HG02588 (cell line): ENCODE results near the gene BTNL2.
A peak's percentile ranks its signal among the peaks of the same experiment; 100 is the strongest.
"Not testable (repeated sequence)": the region's sequence is repeated elsewhere in the genome, so short reads cannot be mapped to it uniquely, and the experiment has no call there.

Experiments
- ATAC-seq: cut with Tn5 transposase; IDR thresholded peaks from one replicate; pipeline ENCODE4 v1.9.1; 2021; ENCODE audit warnings: mild to moderate bottlenecking, moderate library complexity; ENCODE audit not compliant: unreplicated experiment

BTNL2 gene, protein sequence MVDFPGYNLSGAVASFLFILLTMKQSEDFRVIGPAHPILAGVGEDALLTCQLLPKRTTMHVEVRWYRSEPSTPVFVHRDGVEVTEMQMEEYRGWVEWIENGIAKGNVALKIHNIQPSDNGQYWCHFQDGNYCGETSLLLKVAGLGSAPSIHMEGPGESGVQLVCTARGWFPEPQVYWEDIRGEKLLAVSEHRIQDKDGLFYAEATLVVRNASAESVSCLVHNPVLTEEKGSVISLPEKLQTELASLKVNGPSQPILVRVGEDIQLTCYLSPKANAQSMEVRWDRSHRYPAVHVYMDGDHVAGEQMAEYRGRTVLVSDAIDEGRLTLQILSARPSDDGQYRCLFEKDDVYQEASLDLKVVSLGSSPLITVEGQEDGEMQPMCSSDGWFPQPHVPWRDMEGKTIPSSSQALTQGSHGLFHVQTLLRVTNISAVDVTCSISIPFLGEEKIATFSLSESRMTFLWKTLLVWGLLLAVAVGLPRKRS

DNA sequence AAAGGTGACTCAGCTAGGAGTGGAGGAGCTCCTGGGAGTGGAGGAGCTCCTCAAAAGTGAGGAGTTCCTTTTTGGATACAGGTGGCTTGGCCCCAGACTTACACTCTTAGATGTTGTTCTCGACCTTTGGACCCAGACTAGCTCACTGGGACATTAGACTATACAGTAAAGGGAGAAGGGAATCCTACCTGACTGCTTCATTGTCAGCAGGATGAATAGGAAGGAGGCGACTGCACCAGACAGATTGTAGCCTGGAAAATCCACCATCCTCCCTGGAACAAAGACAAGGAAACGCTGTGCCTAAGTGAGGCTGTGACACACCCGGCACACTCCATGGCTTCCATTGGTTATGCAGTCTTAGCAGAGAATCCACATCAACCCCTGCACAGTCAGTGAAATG lies at the start of gene BTNL2:
Gene BTNL2 (minus strand): TSS at position 325 of the 400 bp plus-strand sequence. CDS start 58 bp downstream, at position 267.
- no peak for ATAC-seq

DNA sequence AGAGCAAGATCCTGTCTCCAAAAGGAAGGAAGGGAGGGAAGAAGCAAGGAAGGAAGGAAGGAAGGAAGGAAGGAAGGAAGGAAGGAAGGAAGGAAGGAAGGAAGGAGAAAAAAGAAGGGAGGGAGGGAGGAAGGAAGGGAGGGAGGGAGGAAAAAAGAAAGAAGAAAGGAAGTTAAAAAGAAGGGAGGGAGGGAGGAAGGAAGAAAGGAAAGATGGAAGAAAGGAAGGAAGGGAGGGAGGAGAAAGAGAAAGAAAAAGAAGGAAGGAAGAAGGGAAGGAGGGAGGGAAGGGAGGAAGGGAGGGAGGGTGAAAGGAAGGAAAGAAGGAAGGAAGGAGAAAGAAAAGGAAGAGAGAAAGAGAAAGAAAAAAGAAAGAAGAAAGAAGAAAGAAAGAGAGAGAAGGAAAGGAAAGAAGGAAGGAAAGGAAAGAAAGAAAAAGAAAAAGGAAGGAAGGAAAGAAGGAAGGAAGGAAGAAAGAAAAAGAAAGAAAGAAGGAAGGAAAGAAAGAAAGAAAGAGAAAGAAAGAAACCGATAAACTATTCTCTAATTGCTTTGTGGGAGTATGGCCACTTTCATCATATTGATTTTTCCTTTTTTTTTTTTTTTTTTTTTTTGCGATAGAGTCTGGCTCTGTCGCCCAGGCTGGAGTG lies 42.2 kb upstream of the BTNL2 start:
- ATAC-seq = no peak

DNA sequence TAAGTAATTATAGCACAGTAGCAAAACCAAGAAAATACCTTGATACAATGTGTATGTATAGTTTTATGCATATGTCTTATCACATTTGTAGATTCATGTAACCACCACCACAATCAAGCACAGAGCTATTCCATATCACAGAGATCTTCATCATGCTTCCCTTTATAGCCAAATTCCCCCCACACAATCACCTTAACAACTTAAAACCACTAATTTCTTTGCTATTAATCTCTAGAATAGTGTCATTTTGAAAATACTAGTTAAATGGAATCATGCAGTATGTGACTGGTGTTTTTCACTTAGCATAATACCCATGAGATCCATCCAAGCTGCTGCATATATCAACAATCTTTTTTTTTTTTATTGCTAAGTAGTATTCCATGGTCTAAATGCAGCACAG lies 41.0 kb upstream of the BTNL2 start:
- ATAC-seq = no peak

DNA sequence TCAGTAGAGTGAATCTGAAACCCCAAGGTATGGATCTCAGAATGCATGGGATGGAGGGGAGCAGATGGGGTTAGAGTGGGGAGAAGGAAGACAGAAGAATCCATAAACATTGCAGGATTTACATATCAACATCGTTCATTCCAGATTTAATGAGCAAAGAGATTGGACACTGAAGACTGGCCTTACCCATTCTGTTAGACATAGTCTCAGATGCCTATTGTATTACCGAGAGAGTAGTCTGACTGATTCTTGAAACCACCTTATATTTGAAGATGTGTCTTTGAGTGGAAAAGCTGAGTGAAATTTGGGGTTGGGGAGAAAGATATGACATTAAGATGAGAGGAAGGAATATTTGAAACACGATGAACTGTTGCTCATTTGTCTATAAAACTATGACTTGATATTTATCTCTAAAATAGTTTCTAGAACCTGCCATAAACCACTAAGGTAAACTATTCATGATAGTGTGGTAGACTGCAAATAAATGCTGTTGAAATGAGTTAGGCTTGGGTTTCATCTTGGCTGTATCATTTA lies 38.4 kb upstream of the BTNL2 start:
- no peak for ATAC-seq

DNA sequence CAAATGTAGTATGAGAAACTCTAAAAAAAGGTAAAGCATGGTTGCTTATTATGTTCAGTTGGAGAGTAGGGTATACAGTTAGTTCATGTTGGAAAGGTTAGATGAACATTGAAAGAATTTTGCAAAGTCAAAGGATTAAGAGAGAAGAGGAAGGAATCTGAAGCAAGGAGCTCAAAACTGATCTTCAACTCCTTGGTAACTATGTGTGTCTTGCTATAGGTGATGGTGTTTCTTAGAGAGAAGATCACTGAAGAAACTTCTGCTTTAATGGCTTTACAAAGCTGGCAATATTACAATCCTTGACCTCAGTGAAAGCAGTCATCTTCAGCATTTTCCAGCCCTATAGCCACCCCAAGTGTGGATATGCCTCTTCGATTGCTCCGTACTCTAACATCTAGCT lies 37.5 kb upstream of the BTNL2 start:
- ATAC-seq = no peak

DNA sequence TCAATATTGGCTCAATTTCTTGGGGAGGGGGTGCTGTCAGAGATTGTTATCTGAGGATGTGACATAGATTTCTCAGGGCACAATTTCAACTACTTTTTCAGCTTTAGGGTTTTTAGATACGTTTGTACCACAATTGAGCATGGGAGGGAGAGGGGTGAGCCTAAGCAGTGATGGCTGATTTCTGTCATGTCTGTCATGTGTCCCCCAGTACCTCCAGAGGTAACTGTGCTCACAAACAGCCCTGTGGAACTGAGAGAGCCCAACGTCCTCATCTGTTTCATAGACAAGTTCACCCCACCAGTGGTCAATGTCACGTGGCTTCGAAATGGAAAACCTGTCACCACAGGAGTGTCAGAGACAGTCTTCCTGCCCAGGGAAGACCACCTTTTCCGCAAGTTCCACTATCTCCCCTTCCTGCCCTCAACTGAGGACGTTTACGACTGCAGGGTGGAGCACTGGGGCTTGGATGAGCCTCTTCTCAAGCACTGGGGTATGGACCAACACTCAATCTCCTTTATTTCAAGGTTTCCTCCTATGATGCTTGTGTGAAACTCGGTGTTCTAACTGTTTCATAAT lies 36.1 kb upstream of the BTNL2 start:
- no peak for ATAC-seq

DNA sequence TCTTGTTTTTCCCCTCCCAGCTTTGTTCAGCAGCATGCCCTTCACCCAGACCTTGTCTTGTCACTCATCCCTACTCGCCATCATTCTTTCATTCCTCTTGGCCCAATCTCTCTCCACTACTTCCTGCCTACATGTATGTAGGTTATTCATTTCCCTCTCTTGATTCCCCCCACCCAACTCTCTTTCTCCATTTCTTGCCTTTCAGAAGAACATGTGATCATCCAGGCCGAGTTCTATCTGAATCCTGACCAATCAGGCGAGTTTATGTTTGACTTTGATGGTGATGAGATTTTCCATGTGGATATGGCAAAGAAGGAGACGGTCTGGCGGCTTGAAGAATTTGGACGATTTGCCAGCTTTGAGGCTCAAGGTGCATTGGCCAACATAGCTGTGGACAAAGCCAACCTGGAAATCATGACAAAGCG lies 35.3 kb upstream of the BTNL2 start:
- no peak for ATAC-seq

DNA sequence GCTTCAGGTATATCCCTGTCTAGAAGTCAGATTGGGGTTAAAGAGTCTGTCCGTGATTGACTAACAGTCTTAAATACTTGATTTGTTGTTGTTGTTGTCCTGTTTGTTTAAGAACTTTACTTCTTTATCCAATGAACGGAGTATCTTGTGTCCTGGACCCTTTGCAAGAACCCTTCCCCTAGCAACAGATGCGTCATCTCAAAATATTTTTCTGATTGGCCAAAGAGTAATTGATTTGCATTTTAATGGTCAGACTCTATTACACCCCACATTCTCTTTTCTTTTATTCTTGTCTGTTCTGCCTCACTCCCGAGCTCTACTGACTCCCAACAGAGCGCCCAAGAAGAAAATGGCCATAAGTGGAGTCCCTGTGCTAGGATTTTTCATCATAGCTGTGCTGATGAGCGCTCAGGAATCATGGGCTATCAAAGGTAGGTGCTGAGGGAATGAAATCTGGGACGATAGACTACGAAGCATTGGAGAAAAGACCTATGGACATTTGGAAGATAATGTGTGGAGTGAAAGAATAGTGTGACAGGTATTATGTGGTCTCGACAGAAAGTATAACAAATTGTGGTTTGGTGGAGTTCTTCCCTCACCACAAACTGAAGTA lies 32.7 kb upstream of the BTNL2 start, which contains the start of gene HLA-DRA:
Gene HLA-DRA (plus strand): TSS at position 286 of the 613 bp plus-strand sequence. CDS start 64 bp downstream, at position 350.
- ATAC-seq = peak; percentile 75

DNA sequence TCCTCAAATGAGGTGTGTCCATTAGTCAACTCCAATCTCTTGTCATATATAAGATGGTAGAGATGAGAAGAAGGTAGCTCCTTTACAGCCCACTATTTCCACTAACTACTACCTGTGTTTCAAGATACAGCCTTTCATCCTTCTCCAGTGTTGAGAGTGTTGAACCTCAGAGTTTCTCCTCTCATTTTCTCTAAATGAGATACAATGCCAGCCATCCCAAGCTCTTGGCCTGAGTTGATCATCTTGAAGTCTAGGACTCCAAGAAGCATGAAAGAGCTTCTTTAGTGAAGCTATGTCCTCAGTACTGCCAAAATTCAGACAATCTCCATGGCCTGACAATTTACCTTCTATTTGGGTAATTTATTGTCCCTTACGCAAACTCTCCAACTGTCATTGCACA lies 32.2 kb upstream of the BTNL2 start:
- no peak for ATAC-seq

DNA sequence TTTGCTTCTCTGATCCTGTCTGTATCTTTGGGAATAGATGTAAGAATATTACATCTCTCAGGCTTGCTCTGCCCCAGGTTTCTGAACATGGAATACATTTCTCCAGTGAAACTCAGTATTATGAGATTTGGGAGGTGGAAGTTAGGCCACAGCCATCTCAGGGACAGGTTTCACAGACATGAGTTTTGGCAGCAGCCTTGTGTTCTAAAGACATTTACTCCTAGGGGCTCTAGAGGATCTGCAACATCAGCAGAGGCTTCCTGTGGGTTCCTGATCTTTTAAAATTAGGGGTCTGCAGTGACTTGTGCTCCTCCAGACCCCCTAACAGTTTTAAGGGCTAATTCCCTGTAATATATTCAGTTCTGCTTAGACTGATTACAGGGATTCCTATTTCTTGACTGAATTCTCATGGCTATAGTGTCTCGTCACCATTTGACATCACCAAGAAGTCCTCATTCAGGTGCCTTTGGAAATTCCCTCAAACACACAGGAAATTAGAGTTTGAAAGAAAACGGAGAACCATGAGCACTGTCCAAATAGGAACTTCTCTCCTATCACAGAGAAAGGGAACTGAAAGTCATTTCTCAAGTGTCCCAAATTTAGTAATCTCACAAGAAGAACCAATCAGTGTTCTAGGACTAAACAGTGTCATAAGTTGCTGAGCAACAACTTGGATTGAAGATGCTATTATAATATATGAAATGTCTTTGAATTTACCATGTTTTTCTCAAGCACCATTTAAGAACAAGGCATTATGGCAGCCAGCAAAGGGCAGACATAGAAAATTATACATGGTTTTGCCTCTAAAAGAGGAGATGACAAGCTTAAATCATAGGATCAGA lies 30.2 kb upstream of the BTNL2 start:
- ATAC-seq = peak; percentile 51

DNA sequence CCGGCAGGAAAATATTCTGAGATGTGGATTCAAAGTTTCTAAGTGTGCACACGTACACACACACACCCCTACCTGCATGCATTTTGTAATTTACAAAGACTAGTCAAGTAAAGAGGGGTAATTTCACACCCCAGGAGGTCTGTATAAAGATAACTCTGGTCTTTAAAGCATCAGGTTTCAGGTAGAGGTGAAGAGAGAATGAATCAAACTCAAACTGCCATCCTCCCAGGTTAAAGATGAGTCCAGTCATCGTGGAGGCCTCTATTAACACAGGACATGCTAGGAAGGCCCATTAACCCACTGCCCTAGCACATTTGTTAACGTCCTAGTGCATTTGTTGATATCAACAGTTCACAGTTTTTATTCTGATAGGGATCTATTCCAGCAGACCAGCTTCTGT lies 29.2 kb upstream of the BTNL2 start:
- ATAC-seq = no peak

DNA sequence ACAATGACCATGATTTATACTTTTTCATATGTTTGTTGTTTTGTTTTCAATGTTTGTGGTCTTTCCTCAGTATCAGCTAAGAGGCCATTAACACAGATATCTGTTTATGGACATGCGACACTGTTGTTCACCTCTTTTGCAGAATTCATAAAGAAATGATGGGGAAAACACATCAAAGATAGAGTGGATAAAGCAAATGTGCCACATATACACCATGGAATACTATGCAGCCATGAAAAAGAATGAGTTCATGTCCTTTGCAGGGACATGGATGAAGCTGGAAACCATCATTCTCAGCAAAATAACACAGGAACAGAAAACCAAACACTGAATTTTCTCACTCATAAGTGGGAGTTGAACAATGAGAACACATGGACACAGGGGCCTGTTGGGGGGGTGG lies 27.0 kb upstream of the BTNL2 start:
- ATAC-seq = not testable (repeated sequence)

DNA sequence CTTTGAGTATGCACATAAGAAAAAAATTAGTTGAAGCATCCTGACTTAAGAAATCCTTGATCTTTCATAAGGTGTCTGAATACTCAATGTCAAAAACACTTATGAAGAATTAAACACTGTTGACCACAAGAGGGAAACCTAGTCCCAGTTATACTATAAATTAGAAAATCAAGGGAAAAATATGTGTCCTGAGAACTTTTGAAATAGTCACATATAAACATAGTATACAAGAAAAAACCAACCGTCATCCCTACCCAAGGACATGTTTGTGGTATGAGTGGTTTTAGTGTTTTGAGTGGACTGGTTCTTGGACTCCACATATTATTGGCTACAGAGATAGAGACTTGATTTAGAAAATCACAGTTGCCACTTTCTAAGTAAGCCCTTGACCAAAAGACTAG lies 25.1 kb upstream of the BTNL2 start:
- ATAC-seq = no peak

DNA sequence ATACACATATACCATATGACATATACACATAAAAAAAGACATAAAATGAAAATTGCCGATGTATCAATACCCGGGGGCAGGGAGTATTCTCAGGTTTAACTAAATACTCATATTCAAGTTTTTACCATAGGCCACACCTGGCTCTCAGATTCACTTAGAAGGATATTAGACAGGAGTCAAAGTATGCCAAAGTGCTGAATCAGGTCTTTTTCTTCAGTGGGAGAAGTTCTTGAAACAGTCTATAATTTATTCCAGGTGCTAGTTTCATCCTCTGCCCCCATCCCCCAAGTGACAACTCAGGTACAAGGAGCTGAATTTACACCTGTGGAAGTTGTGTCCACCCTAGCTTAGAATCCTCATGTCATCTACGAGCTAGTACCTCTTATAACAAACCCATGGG lies 24.2 kb upstream of the BTNL2 start:
- no peak for ATAC-seq

DNA sequence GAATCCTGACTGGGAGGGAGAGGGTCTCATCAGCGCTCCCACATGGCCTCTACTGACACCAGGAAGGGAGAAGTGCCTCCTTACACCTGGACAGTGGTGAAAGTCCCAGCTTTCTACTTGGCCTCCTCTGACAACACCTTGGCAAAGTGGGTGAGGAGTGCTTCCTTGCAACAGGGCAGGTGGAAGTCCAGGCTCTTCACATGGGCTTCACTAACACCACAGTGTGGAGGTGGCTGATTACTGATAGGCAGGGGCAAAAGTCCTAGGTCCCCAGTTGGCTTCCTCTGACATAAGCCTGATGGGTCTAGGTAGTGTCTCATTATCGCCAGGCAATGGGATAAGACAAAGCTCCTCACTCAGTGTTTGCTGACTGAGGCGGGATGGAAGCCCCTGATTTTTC lies 23.2 kb upstream of the BTNL2 start:
- no peak for ATAC-seq

DNA sequence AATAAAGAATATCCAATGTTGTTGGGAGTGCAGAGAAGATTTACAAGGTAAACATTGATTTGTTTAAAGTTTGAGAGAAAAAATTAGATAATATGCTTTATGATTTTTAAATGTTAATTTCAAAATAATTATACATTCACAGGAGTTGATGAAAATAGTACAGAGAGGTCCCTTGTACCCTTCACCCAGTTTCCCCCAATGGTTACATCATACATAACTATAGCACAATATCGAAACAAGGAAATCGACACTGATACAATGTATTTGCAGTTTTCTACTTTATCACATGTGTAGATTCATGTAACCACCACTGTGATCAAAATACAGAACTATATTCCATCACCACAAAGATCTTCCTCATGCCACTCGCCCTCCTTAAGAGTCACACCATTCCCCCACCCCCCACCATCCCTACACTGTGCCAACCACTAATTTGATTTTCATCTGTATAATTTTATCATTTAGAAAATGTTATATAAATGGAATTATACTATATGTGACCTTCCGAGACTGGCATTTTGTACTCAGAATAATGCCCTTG lies 21.0 kb upstream of the BTNL2 start:
- ATAC-seq = no peak

DNA sequence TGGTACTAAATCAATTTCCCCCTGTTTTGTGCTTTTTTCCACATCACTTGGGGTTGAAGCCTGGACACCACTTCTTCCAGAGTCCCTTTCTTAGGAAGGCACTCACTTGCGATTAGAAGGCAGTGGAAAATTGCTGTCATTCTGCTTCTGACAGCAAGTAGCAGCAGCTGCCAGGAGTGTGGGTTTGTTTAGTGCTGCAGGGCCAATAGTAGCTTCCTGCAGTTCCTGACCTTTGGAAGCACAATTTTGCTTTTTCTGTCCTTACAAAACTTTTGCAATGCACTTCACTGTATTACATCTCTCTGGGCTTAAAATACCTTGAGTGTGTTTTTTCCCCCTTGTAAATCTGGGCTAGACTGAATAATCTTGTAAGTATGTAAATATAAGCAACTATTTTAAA lies 20.2 kb upstream of the BTNL2 start:
- no peak for ATAC-seq

DNA sequence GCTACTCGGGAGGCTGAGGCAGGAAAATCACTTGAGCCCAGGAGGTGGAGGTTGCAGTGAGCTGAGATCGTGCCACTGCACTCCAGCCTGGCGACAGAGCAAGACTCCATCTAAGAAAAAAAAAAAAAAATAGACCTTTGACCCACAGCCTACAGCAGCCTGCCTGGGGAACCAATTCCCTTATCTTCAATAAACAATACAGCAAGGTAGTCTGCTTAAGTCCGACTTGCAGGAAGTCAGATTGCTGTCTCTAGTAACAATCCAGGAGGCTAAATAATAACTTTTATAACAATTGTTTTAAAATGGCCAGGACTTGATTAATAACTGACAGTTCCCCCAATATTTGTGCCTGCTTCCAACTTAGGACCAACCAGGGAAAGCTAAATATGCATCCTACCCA lies 19.4 kb upstream of the BTNL2 start:
- no peak for ATAC-seq

DNA sequence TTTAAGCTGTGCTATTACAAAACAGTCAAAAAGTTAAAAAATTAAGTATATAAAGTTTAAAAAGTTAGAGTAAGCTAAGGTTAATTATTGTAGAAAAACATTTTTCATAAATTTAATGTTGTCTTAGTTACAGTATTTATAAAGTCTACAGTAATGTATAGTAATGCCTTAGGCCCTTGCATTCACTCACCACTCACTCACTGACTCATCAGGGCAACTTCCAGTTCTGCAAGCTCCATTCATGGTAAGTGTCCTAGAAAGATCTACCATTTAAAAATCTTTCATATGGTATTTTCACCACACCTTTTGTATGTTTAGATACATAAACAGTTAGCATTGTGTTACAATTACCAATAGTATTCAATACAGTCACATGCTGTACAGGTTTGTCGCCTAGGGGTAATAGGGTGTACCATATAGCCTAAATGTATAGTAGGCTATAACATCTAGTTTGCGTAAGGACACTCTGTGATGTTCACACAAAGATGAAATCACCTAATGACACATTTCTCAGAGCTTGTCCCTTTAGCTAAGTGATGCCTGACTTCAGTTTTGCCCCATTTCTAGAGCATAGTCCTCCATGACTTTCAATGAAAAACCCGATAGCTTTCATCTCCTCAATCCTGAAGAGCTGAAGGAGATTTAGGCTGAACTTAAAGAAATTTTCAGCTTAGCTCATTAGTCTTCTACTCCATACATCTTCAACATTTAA lies 17.8 kb upstream of the BTNL2 start:
- ATAC-seq = no peak
